Epidermal melanocyte (primary cell): Measurements from ENCODE around the gene CRTAC1.
"Not testable (repeated sequence)": the region's sequence is repeated elsewhere in the genome, so short reads cannot be mapped to it uniquely, and the experiment has no call there.

Experiments
- DNase-seq: peaks from one replicate; pipeline ENCODE4 v3.0.0; 2011; ENCODE audit warnings: low spot score; ENCODE audit not compliant: insufficient read length

CRTAC1 gene

DNA sequence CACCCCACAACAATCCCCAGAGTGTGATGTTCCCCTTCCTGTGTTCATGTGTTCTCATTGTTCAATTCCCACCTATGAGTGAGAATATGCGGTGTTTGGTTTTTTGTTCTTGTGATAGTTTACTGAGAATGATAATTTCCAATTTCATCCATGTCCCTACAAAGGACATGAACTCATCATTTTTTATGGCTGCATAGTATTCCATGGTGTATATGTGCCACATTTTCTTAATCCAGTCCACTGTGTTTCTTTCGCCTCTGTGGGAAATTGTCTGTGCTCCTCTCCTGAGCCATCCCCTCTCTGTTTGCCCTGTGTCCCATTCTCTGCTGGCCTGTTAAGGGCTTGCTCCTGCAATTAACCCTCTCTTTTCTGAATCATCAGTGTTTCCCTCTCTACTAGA, 186.4 kb downstream of the CRTAC1 start:
- not testable (repeated sequence) for DNase-seq

DNA sequence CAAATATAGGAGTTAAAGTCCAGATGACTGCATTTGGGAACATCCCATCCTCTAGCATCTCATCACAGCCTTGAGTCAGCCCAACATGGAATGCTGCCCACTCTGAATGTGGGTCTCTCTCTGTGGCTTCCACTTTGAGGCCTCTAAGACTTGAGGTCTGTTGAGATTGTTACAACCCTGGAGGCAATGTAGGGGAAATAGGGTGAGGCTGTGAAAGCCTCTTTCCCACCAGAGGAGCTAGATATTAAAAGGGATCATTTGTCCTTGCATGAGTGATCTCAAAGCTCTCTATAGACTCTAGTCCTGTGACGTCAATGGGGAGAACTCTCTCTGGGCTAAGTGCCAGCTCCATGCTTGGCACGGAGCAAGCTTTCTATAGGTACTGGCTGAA, 187.1 kb downstream of the CRTAC1 start:
- DNase-seq, result peak; percentile 83

DNA sequence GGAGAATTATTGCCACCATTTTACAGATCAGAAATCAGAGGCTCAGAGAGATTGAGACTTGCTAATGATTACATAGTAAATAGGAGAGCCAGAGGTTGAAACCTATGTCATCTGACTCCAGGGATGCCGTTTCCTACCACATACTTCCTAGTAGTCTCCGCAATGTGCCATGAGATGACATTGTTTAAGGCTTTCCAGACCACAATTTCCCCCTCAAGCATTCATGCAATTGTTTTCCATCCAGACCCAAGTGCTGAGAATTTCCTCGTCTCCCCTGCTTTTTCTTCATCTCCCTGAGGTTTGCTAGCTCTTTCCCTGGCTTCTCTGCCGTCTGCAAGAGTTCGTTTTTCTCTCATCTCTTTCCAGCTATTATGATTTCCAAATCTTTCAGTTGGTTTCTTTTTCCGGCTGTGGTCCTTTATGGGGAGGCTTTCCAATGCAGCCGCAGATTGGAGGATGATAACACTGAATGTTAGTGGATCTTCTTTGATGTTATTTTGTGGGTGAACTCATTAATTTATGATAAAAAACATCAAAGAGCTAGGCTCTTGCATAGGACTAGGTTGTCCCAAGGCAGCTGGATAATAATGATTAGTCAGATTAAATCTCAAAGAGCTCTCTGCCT, 187.7 kb downstream of the CRTAC1 start:
- DNase-seq, result no peak

DNA sequence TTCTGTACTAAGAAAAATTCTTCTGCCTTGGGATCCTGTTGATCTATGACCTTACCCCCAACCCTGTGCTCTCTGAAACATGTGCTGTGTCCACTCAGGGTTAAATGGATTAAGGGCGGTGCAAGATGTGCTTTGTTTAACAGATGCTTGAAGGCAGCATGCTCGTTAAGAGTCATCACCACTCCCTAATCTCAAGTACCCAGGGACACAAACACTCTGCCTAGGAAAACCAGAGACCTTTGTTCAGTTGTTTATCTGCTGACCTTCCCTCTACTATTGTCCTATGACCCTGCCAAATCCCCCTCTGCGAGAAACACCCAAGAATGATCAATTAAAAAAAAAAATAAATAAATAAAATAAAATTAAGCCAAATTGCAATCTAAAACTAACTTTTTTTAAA, 188.3 kb downstream of the CRTAC1 start:
- not testable (repeated sequence) for DNase-seq

DNA sequence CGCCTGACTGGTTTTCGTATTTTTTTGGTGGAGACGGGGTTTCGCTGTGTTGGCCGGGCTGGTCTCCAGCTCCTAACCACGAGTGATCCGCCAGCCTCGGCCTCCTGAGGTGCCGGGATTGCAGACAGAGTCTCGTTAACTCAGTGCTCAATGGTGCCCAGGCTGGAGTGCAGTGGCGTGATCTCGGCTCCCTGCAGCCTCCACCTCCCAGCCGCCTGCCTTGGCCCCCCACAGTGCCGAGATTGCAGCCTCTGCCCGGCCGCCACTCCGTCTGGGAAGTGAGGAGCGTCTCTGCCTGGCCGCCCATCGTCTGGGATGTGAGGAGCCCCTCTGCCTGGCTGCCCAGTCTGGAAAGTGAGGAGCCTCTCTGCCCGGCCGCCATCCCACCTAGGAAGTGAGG, 189.3 kb downstream of the CRTAC1 start:
- DNase-seq, result not testable (repeated sequence)

DNA sequence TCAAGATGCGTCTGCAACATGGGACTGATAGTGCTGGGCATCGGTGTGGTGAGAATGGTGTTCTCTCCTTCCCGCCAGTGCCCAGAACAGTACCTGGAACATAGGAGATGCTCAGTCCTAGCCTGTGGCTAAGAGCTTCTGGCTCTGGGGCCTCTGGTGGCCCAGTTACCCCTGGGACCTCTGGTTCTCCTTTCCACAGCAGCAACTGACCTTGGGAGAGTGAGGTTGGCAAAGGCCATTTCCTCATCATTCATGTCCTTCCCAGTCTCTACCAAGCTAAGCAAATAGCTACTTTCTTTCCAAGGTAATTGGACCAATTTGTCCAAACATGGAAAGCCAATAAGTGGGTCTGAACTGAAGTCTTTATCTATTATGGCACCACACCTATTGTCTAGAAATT, 192.3 kb downstream of the CRTAC1 start:
- DNase-seq, result no peak

DNA sequence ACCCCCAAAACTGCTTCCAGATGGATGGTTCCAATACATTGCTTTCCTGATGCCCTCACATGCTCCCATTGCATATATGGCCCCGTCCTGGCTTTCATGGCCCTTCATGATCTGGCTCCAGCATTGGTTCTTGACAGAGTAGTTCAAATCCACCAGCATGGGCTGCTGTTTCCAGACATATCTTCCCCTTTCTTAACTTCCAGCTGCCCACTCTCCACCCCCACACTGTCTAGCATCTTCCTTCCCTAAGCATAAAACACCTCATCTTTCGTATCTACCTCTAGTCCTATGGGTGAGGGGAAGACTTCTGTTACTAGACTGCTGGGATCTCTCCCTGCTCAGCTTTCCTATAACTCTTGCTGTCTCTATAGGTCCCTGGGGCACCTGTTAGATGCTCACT, 194.0 kb downstream of the CRTAC1 start:
- DNase-seq, result no peak

DNA sequence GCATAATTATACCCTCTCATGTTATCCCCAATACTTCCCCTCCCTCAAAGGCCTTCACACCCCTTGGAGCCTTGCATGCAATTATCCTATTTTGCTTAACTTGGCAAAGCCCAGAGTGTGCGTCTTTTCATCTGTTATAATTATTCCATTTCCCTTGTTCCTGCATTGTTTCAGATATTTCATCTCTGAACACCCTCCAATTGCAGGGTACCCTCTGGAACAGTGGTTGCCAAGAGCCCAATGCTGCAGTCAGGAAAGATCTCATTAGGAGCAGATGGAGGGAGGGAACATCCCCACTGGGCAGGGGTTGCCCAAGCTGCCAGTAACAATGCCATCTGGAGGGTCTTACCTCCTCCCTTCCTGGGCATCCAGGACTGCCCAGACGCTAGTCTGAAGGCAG, 199.2 kb downstream of the CRTAC1 start:
- DNase-seq, result no peak

DNA sequence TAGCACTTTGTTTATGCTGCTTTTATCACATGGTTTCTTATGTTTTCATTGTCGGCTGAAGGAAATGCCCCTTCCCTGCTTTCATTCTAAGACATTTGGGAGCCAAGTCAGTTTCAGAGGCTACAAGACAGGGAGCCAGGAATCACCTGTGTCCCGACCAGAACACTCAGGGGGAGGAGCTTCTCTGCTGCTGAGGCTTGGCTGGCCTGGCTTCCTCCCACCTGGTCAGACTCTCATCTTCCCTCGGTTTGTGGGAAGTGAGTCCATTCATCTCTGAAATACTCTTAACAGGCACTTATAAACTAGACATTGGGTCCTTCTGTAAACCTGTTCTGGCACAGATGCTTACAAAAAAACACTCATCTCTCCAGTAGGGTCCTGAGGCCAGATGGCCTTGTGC, 200.4 kb downstream of the CRTAC1 start:
- DNase-seq, result no peak

DNA sequence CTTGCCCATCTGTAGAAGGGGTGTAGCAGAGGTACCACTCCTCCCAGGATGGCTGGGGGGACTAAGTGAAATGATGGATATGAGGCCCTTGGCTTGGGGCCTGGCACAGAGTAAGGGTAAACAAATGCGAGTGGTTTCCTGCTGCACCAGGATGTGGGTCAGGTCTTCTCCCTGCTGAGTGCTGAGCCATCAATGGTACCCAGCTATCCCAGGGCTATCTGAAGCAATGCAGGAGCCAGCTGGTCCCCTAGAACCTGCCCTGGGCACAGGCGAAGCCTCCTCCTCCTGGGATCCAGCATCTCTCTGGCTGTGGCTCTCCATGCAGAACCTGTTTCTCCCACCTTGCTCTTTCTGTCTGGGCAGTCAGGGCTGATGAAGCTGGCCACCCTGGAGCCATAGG, 201.7 kb downstream of the CRTAC1 start:
- DNase-seq, result no peak

DNA sequence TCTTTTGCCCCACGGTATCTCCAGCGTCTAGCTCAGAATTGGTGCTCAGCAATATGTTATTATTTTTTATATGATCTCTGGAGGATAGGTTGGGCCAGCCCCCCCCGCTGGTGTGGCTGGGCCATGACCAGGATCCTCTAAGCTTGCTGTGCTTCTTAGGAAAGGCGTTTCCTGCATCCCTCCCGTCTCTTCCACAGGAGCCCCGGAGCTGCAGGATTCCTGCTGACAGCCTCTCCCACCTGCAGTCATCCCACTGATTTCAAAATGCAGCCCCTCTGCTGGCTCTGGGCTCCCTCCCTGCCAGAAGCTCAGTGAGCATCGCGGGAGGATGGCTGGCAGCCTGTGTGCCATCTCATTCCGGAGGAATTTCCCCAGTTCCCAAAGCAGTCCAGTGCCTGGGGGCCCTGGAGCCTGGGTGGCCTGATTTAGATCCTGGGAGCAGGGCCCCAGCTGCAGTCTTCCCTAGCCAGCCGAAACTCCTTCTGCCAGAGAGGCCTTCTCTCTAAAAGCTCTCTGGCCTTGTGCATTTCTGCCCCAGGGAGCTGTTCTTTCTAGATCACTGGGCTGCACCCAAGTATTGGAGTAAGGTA, 202.6 kb downstream of the CRTAC1 start:
- peak; percentile 75 for DNase-seq

DNA sequence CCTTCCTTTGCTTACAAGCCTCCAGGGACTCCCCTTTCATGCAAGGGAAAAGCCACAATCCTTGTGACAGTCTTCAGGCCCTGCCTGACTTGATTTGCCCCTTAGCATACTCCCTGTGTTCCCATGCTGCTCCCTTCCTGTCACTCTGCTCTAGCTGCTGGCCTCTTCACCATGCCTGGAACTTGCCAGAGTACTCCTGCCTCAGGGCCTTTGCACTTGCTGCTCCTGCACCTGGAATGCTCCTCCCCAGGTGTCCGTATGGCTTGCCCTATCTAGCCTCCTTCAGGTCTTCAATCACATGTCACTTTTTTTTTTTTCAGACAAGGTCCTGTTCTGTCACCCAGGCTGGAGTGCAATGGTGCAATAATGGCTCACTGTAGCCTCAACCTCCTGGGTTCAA, 203.5 kb downstream of the CRTAC1 start:
- DNase-seq, result no peak

DNA sequence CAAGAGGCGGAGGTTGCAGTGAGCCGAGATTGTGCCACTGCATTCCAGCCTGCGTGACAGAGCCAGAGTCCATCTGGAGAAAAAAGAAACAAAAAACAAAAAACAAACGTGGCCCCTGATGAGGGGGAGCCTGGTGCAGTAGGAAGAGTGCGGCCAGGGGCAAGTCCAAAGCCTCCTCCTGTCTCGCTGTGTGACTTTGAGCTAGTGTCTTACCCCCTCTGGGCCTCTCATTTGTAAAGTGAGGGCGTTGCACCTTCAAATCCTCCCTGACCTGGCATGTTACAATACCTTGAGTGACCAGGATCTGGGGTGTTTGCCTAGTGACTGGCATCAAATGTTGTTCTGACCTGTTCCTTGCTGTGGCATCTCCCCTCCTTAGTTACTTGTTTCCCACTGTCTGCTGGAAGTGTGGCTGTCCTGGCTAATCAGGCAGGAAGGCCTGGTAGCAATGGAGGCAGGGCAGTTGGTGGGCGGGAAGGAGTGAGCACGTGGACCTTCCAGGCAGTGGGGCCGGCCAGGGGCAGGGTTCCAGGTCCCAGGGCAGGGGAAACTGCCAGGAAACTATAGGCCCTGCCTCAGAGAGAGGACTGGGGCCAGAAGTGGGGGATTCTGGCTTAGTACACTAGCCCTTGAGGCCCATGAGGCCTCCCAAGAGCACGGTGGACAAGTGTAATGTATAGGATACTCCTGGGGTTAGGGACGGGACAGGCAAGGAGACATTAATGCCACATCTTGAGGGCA, 205.2 kb downstream of the CRTAC1 start:
- DNase-seq, result no peak

DNA sequence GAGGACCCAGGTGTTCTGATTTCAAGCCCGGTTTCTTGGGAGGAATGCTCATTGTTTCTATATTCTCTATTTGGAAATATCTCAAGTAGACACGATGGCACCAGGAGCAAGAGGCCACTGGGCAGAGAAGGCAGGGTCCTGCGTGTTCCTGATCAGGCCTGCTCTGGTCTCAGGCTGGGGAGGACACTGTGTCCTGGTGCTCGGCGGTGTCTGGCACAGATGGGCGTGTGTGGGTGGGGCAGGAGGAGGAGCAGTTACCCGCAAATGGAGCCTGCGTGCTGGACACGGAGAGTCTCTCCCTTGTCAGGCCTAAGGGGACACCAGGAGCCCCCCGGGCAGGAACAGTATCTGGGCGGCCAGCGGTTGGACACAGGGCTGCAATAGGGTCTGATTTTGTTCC, 206.7 kb downstream of the CRTAC1 start:
- no peak for DNase-seq

DNA sequence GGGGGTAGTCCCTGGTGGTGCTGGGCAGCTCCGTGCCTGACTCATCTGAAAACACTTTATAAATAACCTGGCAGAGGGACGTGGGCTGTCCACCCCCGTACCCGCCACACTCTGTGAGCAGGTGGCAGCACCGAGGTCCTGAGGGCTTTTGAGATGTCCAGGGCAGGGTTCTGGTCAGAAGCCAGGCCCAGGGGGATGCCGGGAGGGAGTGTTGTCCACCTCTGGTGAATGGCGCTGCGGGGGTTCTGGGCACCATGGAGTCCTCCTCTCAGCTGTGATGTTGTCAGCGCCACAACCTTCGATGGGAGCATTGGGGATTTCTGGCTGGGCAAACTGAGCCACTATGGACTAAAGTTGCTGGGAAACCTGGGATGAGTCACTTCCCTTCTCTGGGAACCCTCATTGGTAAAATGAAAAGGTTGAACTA, 208.1 kb downstream of the CRTAC1 start:
- DNase-seq, result no peak

DNA sequence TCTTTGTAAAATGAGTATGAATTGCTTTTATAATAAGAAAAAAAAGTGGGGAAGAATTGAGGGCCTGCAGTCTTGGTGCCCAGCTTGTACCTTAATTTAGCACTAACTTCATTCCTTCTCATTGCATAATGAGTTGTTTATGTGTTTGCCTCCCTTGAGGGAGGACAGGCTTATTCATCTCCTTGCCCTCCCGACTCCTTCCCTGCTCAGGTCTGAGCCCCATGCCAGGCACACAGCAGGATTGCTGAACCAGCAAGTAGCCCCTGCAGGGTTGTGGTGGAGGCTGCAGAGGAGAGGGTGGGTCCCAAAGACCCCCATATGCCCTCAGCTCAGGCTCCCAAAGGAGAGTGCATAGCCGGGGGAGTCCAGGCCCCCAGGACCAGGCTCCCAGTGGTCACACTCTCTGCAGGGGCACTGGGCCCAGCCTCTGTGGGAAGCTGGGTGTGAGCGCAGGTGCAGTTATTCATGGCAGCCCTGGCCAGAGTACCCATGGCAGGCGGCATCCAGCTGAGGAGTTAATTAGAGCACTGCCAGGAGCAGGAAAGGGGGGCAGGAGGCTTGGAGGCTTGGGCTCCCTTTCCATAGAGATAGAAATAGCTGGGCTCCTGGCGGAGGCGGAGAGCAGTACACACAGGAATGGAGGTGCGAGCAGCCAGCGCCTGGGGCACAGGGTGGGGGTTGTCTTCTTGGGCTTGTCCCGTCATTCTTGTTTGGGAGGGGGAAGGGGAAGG, 208.9 kb downstream of the CRTAC1 start:
- DNase-seq, result no peak

DNA sequence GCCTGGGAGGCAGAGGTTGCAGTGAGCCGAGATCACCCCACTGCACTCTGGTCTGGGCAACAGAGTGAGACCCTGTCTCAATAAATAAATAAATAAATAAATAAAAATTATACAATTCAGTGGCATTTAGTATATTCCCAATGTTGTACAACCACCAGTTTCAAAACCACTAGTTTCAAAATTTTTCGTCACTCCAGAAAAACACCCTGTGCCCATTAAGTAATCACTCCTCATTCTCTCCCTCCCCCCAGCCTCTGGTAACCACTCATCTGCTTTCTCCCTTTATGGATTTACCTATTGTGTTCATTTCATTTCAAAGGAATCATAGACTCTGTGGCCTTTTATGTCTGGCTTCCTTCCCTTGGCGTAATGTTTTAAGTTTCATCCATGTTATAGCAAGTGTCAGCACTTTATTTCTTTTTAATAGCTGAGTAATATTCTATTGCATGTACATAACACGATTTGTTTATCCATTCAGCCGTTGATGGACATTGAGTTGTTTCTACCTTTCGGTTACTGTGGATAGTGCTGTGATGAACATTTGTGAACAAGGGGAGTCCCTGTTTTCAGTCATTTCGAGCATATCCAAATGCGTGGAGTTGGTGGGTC, 210.2 kb downstream of the CRTAC1 start:
- no peak for DNase-seq

DNA sequence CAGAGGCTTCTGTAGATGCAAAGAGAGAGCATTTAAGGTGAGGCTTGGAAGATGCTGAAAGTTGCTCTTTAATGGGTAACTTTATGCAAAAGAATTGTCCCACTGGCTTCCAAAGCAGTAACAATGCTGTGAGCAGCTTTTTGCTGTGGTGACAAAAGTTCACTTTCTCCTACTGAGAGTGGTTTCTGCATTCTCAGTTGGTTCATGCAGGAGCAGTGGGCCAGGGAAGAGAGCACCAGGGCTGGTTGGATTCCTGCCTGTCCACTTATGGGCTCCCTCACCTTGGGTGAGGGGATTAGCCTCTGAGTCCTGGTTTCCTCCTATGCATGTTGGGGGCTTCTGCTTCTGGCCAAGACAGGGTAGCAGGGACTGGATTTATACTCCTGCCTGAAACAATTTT, 211.8 kb downstream of the CRTAC1 start:
- DNase-seq, result no peak

DNA sequence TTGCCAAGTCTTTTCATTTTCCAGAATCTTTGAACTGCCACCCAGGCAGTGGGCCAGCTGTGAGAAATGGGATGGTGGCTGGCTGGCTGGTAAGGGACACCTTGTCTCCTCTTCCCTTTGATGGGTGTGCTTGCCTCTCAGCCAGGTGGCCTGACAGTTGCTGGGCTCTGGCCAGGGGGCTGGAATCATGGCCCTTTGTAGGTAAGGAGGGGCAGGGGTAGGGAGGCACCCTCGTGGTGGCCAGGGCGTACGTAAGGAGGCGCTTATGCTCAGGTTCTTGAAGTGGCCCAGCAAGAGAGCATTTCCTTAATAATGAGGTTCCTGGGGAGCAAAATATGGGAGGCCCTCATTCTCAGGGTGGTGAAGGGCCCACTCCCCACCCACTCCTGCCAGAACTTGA, 213.8 kb downstream of the CRTAC1 start:
- no peak for DNase-seq
